ENCODE measurements around the gene TRAPPC14. TPM values are rescaled to one million over a fixed set of nuclear protein-coding genes. Genes with fewer than 3 reads are reported as not detected.
A peak's percentile ranks its signal among the peaks of the same experiment; 100 is the strongest.
"Not testable (repeated sequence)": the region's sequence is repeated elsewhere in the genome, so short reads cannot be mapped to it uniquely, and the experiment has no call there.

The TRAPPC14 gene
- total and polyA plus RNA-seq, 4 donors, result 9.4 to 54.1 (median 31.0) TPM

DNA sequence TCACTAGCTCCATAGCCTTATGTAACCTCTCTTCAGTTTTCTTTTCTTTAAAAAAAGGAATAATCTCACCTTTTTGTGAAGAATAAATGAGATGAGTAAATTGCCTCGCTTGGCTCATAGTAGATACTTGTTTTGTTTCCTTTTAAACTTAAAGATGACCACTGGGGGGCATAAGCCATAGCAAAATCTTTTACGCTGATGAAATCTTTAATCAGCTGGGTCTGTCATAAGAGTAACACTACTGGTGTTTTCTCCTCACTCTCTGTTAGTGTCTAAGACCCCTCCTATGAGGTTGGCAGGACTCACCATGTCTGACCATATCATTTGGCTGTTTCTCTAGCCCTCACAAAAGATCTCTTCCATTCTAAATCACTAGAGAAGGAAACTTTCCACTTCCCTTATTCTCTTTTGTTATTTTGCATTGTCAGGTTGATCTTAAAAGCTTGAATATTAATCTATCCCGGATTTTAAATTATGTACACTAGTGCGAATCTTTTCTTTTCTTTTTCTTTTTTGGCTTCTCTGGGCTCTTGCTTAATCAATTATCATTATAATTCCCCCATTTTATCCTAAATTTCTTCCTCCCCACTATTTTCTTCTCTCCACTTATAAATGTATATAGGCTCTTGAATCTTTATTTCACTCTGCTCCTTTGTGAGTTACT lies 31.7 kb upstream of the TRAPPC14 start:
- H3K4me1 ChIP-seq (ENCODE audit: control insufficient read depth, insufficient read depth, low read length), result no peaks in the 10 kb centered on the region
- H3K27me3 ChIP-seq (ENCODE audit: control insufficient read depth, insufficient read depth, low read length), result no peaks in the 10 kb centered on the region
- H3K36me3 ChIP-seq (ENCODE audit: control insufficient read depth, insufficient read depth, low read length), result peaks cover 2% of the 10 kb centered on the region
- no peaks in the 10 kb centered on the region for H3K9me3 ChIP-seq (ENCODE audit: control insufficient read depth, insufficient read depth, low read length)
- H3K4me3 ChIP-seq (ENCODE audit: low read depth, low read length), result no peak overlapping the region
- peak in 2 of 6 donors; percentile 33 to 61 for DNase-seq (ENCODE audit: low read depth in 4 of 6, low spot score in 6 of 6)
- WGBS (ENCODE audit: insufficient coverage), result 63% methylated on average over 1 of the region's 4 CpGs
- H3K27ac ChIP-seq (ENCODE audit: low read depth, low read length), result no peak overlapping the region

DNA sequence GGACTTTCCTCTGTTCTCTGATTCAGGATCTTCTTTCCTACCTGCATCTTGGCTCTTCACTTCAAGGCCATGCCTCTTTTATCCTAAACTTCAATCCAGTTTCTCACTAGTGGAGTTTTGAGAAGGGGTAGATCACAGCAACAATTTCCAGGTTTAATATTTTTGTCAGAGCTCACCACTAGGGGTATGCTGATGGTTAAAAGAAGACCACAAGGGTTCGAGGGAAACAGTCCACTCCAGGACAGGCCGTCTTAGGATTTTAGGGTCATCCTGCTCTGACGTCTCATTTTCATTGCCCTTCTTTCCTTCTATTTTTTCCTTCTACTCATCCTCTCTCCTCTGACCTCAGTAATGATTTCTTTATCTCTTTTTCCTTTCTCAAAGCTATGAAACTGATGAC lies 30.5 kb upstream of the TRAPPC14 start:
- Histone ChIP-seq H3K4me3 (ENCODE audit: low read depth, low read length) (no peak overlapping the region), H3K4me1 (ENCODE audit: control insufficient read depth, insufficient read depth, low read length) (no peaks in the 10 kb centered on the region), H3K27me3 (ENCODE audit: control insufficient read depth, insufficient read depth, low read length) (no peaks in the 10 kb centered on the region), H3K36me3 (ENCODE audit: control insufficient read depth, insufficient read depth, low read length) (peaks cover 2% of the 10 kb centered on the region), H3K27ac (ENCODE audit: low read depth, low read length) (no peak overlapping the region), H3K9me3 (ENCODE audit: control insufficient read depth, insufficient read depth, low read length) (no peaks in the 10 kb centered on the region)
- 86% methylated on average over 3 of the region's 3 CpGs for WGBS (ENCODE audit: insufficient coverage)
- DNase-seq (ENCODE audit: low read depth in 4 of 6, low spot score in 6 of 6), result no peak

DNA sequence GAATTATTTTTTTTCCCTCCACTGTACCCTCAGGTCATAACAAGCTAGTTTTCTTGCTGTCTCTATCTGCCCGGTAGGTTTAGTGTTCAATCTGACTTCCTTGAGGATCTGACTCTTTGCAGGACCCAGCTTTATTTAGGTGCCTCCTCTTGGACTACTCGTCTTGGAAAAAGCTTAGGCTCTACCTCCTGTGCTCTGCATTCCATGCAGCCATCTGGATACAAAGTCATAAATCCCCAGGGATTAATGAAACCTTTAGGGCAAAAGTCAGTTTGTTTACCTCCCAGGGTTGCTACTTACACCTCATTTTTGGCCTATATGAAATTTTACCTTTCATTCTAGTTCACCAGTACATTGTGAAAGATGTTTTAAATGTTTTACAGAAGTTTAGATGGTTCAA lies 27.2 kb upstream of the TRAPPC14 start:
- WGBS (ENCODE audit: insufficient coverage), result 71% methylated on average over 2 of the region's 2 CpGs

DNA sequence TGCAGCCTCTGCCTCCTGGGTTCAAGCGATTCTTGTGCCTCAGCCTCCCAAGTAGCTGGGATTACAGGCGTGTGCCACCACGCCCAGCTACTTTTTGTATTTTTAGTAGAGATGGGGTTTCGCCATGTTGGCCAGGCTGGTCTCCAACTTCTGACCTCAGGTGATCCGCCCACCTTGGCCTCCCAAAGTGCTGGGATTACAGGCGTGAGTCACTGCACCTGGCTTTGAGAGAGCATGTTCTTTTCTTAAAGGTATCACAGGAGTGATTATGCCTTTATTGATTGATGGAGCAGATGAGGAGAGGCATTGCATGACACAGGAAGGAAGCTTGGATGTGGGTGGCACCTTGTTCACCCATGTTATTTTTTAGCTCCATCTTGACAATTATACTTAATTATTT lies 24.6 kb upstream of the TRAPPC14 start:
- not testable (repeated sequence) for H3K9me3 ChIP-seq (ENCODE audit: control insufficient read depth, insufficient read depth, low read length); H3K36me3 ChIP-seq (ENCODE audit: control insufficient read depth, insufficient read depth, low read length); DNase-seq (ENCODE audit: low read depth in 4 of 6, low spot score in 6 of 6); H3K27ac ChIP-seq (ENCODE audit: low read depth, low read length); H3K4me3 ChIP-seq (ENCODE audit: low read depth, low read length); H3K4me1 ChIP-seq (ENCODE audit: control insufficient read depth, insufficient read depth, low read length); H3K27me3 ChIP-seq (ENCODE audit: control insufficient read depth, insufficient read depth, low read length)
- WGBS (ENCODE audit: insufficient coverage), result 91% methylated on average over 4 of the region's 6 CpGs

More for the DNA sequence above, 27.2 kb upstream of the TRAPPC14 start:
- no peak overlapping the region for H3K27ac ChIP-seq (ENCODE audit: low read depth, low read length)
- no peak overlapping the region for H3K4me3 ChIP-seq (ENCODE audit: low read depth, low read length)
- no peaks in the 10 kb centered on the region for H3K4me1 ChIP-seq (ENCODE audit: control insufficient read depth, insufficient read depth, low read length)
- no peaks in the 10 kb centered on the region for H3K9me3 ChIP-seq (ENCODE audit: control insufficient read depth, insufficient read depth, low read length)
- peaks cover 2% of the 10 kb centered on the region for H3K36me3 ChIP-seq (ENCODE audit: control insufficient read depth, insufficient read depth, low read length)
- no peaks in the 10 kb centered on the region for H3K27me3 ChIP-seq (ENCODE audit: control insufficient read depth, insufficient read depth, low read length)
- DNase-seq (ENCODE audit: low read depth in 4 of 6, low spot score in 6 of 6), result no peak

DNA sequence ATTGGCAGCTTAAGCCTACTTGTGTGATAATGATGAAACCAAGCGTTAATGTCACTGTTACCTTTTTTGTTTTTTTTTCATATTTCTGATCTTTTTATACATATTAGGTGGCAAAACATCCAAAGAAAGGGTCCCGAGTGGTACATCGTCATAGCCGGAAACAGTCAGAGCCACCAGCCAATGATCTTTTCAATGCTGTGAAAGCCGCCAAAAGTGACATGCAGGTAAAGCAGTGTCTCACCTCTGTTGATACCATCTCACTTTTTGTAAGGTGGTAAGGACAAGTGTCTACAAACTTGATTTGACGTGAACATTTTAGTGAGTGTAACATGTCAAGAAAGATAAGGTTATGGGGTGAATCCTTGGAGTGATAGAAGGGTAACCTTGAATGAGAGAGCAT lies 24.1 kb upstream of the TRAPPC14 start:
- not testable (repeated sequence) for H3K27ac ChIP-seq (ENCODE audit: low read depth, low read length); H3K4me3 ChIP-seq (ENCODE audit: low read depth, low read length); H3K4me1 ChIP-seq (ENCODE audit: control insufficient read depth, insufficient read depth, low read length); H3K9me3 ChIP-seq (ENCODE audit: control insufficient read depth, insufficient read depth, low read length); H3K36me3 ChIP-seq (ENCODE audit: control insufficient read depth, insufficient read depth, low read length); DNase-seq (ENCODE audit: low read depth in 4 of 6, low spot score in 6 of 6); H3K27me3 ChIP-seq (ENCODE audit: control insufficient read depth, insufficient read depth, low read length)
- whole genome bisulfite sequencing (ENCODE audit: insufficient coverage), result 60% methylated on average over 1 of the region's 6 CpGs

DNA sequence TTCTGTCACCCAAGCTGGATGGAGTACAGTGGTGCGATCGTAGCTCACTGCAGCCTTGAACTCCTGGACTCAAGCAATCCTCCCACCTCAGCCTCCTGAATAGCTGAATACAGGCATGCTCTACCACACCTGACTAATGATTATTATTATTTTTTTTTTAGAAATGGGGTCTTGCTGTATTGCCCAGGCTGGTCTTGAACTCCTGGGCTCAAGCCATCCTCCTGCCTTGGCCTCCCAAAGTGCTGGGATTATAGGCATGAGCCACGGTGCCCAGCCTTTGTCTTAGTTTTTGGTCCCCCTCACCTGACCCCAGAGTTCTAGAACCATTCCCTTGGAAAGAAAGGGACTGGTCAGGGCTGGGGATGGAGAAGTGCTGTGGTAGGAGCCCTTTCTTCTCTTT lies 21.6 kb upstream of the TRAPPC14 start:
- not testable (repeated sequence) for DNase-seq (ENCODE audit: low read depth in 4 of 6, low spot score in 6 of 6); H3K27ac ChIP-seq (ENCODE audit: low read depth, low read length); H3K4me3 ChIP-seq (ENCODE audit: low read depth, low read length); H3K9me3 ChIP-seq (ENCODE audit: control insufficient read depth, insufficient read depth, low read length); H3K36me3 ChIP-seq (ENCODE audit: control insufficient read depth, insufficient read depth, low read length); H3K27me3 ChIP-seq (ENCODE audit: control insufficient read depth, insufficient read depth, low read length)
- WGBS (ENCODE audit: insufficient coverage), result no CpG with 5 or more reads among the region's 3 CpGs
- H3K4me1 ChIP-seq (ENCODE audit: control insufficient read depth, insufficient read depth, low read length), result peaks cover 25% of the 10 kb centered on the region

DNA sequence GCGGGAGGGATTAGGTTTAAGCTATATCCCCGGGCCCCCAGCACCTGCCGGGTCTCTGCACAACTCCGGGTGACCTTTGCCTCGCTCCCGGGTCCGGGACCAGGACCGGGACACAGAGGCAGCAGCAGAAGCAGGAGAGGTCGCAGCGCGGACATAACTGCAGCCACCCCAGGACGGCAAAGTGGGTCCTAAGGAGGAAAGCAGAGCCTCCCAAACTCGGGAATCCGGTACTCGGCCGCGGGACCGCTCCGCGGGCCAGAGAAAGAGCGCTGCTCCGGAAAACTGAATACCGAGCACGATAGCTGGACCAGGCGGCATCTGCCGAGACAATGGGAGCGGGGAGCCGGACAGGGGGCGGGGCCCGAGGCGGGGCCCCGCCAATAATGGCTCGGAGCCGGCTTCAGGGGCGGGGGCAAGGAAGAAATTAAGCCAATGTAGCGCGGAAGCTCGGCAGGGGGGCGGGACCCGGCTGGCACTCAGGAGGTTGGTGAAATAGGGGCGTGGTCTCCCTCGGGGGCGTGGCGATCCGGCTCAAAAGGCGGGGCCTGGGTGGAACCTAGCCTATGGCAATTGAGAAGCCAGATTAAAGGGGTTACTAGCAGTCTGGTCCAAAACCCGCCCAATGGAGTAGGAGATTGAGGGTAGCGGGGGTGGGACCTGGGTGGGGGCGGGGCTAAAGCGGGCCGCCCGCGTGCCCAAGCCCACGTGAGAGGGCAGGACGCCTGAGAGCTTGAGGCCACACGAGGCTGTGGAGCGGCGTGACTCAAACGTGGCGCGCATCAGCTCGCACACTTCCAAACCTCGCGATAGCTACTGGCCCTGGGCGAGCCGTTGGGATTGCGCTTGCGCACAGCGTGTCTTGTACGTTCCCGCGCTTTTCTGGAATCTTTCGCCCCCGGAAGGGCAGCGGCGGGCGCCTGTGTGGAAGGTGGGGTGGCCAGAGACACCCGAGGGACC lies 18.8 kb upstream of the TRAPPC14 start, which contains the start of the genes GPC2 and STAG3:
Gene GPC2, minus strand, starts transcription at position 337 of the 957 bp plus-strand sequence. Its CDS starts 182 bp downstream, at position 155.
Gene STAG3, plus strand, starts transcription at position 874 of the 957 bp plus-strand sequence. CDS start 2,639 bp downstream, outside the sequence.
- no peaks in the 10 kb centered on the region for H3K27me3 ChIP-seq (ENCODE audit: control insufficient read depth, insufficient read depth, low read length)
- H3K4me3 ChIP-seq (ENCODE audit: low read depth, low read length), result peak within 1 kb of the TSS; percentile 87
- H3K4me1 ChIP-seq (ENCODE audit: control insufficient read depth, insufficient read depth, low read length), result peaks cover 25% of the 10 kb centered on the region
- no peaks in the 10 kb centered on the region for H3K9me3 ChIP-seq (ENCODE audit: control insufficient read depth, insufficient read depth, low read length)
- peak; percentile 83 to 100 (median 93) for DNase-seq (ENCODE audit: low read depth in 4 of 6, low spot score in 6 of 6)
- WGBS (ENCODE audit: insufficient coverage), result 2% methylated on average over 76 of the region's 78 CpGs
- peaks cover 19% of the 10 kb centered on the region for H3K36me3 ChIP-seq (ENCODE audit: control insufficient read depth, insufficient read depth, low read length)
- peak within 1 kb of the TSS; percentile 33 for H3K27ac ChIP-seq (ENCODE audit: low read depth, low read length)

DNA sequence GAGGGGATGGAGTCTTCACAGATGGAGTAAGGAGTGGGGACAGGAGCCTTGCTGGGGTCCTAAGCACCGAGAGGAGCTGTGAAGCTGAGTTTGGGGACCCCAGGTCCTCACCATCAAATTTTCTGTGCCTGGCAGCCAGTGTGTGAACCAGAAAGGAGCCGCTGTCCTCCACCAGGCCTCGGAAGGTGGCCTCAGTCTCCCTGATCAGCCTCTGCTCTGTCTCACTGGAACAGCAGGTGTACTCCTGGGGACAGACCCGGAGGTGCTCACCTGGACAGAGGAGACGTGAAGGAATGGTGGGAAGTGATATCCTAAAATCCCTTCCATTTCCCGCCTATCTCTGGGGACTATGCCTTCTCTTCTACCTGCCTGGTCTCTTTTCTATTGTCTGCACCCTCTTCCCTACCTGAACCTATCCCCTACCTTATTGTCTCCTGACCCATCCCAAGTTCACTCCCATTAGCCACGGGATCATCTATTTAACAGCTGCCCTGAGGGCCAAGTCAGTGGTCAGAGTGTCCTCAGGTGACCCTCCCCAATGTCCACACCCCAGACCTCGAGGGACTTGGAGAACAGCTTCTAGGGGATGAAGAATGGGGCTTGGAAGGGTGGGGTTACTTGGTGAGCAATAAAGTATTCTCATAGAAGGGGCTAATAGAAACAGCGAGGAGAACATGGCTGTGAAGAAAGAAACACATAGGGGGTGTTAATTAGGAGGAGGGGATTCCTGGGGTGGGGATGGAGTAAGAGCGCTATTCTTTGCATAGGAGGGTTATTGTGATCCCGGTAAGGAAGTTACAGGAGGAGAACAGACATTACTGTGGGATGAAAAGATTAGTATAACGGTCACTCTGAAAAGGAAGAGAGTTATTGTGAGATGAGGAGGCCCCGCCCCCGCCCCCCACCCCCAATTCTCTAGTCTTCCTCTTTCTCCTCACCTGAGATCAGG lies 17.8 kb upstream of the TRAPPC14 start:
- Histone ChIP-seq H3K36me3 (ENCODE audit: control insufficient read depth, insufficient read depth, low read length) (peaks cover 19% of the 10 kb centered on the region), H3K27ac (ENCODE audit: low read depth, low read length) (no peak overlapping the region), H3K9me3 (ENCODE audit: control insufficient read depth, insufficient read depth, low read length) (no peaks in the 10 kb centered on the region), H3K4me1 (ENCODE audit: control insufficient read depth, insufficient read depth, low read length) (peaks cover 28% of the 10 kb centered on the region), H3K27me3 (ENCODE audit: control insufficient read depth, insufficient read depth, low read length) (no peaks in the 10 kb centered on the region), H3K4me3 (ENCODE audit: low read depth, low read length) (peak overlapping the region; percentile 87)
- DNase-seq (ENCODE audit: low read depth in 4 of 6, low spot score in 6 of 6), result peak in 1 of 6 donors; percentile 56
- WGBS (ENCODE audit: insufficient coverage), result 61% methylated on average over 5 of the region's 14 CpGs
